Dedifferentiated amniotic fluid mesenchymal stem cell (primary cell): Measurements from ENCODE around the gene IL17RA.

Experiments
- DNase-seq: peaks from one replicate; pipeline ENCODE4 v3.0.0-alpha.2; 2016; ENCODE audit errors: extremely low spot score

Gene IL17RA

GRCh38 chr22:17083811-17084441 lies 874 bp upstream of the IL17RA start:
- DNase-seq: no peak

GRCh38 chr22:17085277-17086181 lies 729 bp downstream of the IL17RA start:
- no peak for DNase-seq

- no peak for DNase-seq
Observed at GRCh38 chr22:17086296-17086695, 1.5 kb downstream of the IL17RA start.

GRCh38 chr22:17086788-17087497 lies 2.1 kb downstream of the IL17RA start:
- DNase-seq: no peak

GRCh38 chr22:17087498-17088131 lies 2.8 kb downstream of the IL17RA start:
- DNase-seq: no peak

- DNase-seq: no peak
Observed at GRCh38 chr22:17090550-17090949, 5.8 kb downstream of the IL17RA start.

- no peak for DNase-seq
Observed at GRCh38 chr22:17091851-17092250, 7.1 kb downstream of the IL17RA start.

- no peak for DNase-seq
Observed at GRCh38 chr22:17093081-17093480, 8.3 kb downstream of the IL17RA start.

- no peak for DNase-seq
Observed at GRCh38 chr22:17095538-17095937, 10.7 kb downstream of the IL17RA start.

- no peak for DNase-seq
Observed at GRCh38 chr22:17096071-17096470, 11.3 kb downstream of the IL17RA start.

GRCh38 chr22:17097062-17097461 lies 12.3 kb downstream of the IL17RA start:
- DNase-seq: no peak

GRCh38 chr22:17097701-17098100 lies 12.9 kb downstream of the IL17RA start:
- DNase-seq: no peak

GRCh38 chr22:17098379-17098819 lies 13.6 kb downstream of the IL17RA start:
- DNase-seq: no peak

GRCh38 chr22:17100621-17101020 lies 15.8 kb downstream of the IL17RA start:
- no peak for DNase-seq

GRCh38 chr22:17101475-17102296 lies 16.9 kb downstream of the IL17RA start:
- no peak for DNase-seq

- DNase-seq: no peak
Observed at GRCh38 chr22:17102297-17102667, 17.5 kb downstream of the IL17RA start.

GRCh38 chr22:17103351-17103750 lies 18.6 kb downstream of the IL17RA start:
- no peak for DNase-seq

GRCh38 chr22:17104336-17104935 lies 19.6 kb downstream of the IL17RA start:
- no peak for DNase-seq

- no peak for DNase-seq
Observed at GRCh38 chr22:17105143-17106129, 20.6 kb downstream of the IL17RA start.
